Esophagus muscularis mucosa (tissue), 3 donors: ENCODE data around the gene SETD5.

ENCODE experiments used
- EP300 ChIP-seq: sonication (generic); formaldehyde crosslinking; IDR thresholded peaks from one replicate; pipeline ENCODE4 v1.6.1; 2017; ENCODE audit warnings: antibody characterized with exemption
- POLR2AphosphoS5 ChIP-seq, 2 donors: sonication (generic); formaldehyde crosslinking; IDR thresholded peaks; one replicate each; pipeline ENCODE4 v1.6.1; 2017; ENCODE audit warnings: antibody characterized with exemption in 2 of 2

DNA sequence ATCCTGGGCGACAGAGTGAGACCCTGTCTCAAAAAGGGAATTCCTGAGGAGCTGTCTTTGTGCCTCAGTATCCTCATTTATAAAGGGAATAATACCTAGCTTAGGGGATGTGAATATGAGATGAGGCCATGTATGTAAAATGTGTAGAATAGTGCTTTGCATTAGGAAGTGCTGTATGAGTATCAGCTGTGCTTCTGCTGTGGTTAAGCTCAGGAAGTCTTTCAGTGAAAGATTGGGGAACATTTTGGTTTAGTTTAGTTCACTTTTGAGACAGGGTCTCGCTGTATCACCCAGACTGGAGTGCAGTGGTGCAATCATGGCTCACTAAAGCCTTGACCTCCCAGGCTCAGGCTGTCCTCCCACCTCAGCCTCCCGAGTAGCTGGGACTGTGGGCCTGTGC, 23.9 kb upstream of the SETD5 start:
- TF ChIP-seq EP300 (no peak), POLR2AphosphoS5 (IDR thresholded peaks at IDR 0.05) (no peak)
